K562 (cell line): ENCODE results near the gene CAPN2. TPM values are rescaled to one million over a fixed set of nuclear protein-coding genes. Genes with fewer than 3 reads are reported as not detected.

Experiments
- BCL6 ChIP-seq: fragments of 250-450 bp; sonication (Bioruptor Pico); IDR thresholded peaks from 2 replicates; pipeline ENCODE4 v1.4.0; 2020
- CCAR2 ChIP-seq: fragments of 200-400 bp; formaldehyde crosslinking; IDR thresholded peaks from 2 replicates; pipeline ENCODE4 v1.6.1; 2017; ENCODE audit warnings: mild to moderate bottlenecking, low read depth, low read length
- ESRRB ChIP-seq: fragments of 250-450 bp; sonication (Bioruptor Pico); IDR thresholded peaks from 2 replicates; pipeline ENCODE4 v1.5.0; 2020; ENCODE audit warnings: mild to moderate bottlenecking, moderate library complexity, borderline replicate concordance
- HEY1 ChIP-seq: fragments of 250-450 bp; sonication (Bioruptor Pico); IDR thresholded peaks from 2 replicates; pipeline ENCODE4 v1.5.0; 2020; ENCODE audit warnings: mild to moderate bottlenecking, moderate library complexity, borderline replicate concordance
- MEF2D ChIP-seq: conservative IDR thresholded peaks from 2 replicates; pipeline ENCODE4 v1.6.1; 2016; ENCODE audit warnings: low read depth, missing genetic modification characterization, missing compliant biosample characterization
- PML ChIP-seq: IDR thresholded peaks from 2 replicates; pipeline ENCODE4 v1.6.1; 2012; ENCODE audit warnings: low read length, inconsistent platforms
- RAD21 ChIP-seq, 2 experiments: fragments of 250-450 bp in 1 of 2; fragments of 450-650 bp in 1 of 2; sonication (Bioruptor Pico) in 1 of 2; formaldehyde crosslinking in 1 of 2; IDR thresholded peaks in 1 of 2; conservative IDR thresholded peaks in 1 of 2; 2 replicates each; pipeline versions ENCODE4 v1.4.0 to v1.8.0; 2020 to 2022; ENCODE audit warnings: mild to moderate bottlenecking in 2 of 2, moderate library complexity in 1 of 2
- RFX1 ChIP-seq: fragments of 450-650 bp; IDR thresholded peaks from 2 replicates; pipeline ENCODE4 v1.6.1; 2016; ENCODE audit warnings: mild to moderate bottlenecking, moderate library complexity
- TAL1 ChIP-seq: fragments of 450-650 bp; IDR thresholded peaks from 2 replicates; pipeline ENCODE4 v1.6.1; 2016; ENCODE audit warnings: mild to moderate bottlenecking
- ZFPM2 ChIP-seq: fragments of 250-450 bp; sonication (Bioruptor Pico); IDR thresholded peaks from 2 replicates; pipeline ENCODE4 v1.5.1; 2022; ENCODE audit warnings: mild to moderate bottlenecking
- ZNF134 ChIP-seq: fragments of 250-450 bp; sonication (Bioruptor Pico); conservative IDR thresholded peaks from 2 replicates; pipeline ENCODE4 v1.4.0; 2020
- ZNF766 ChIP-seq: fragments of 200-800 bp; sonication (Bioruptor generic); conservative IDR thresholded peaks from 2 replicates; pipeline ENCODE4 v1.6.1; 2016; ENCODE audit warnings: missing genetic modification characterization, missing compliant biosample characterization
- polyA plus RNA-seq, 8 experiments: library from polyadenylated mRNA; depleted of rRNA in 4 of 8; stranded (reverse) in 5 of 8; unstranded in 3 of 8; fragments of >200 nt; fragmentation: Nextera tagmentation in 2 of 8; fragmentation: Illumina TruSeq in 1 of 8; extraction: Ambion mirVana in 2 of 8; extraction: Trizol in 1 of 8; gene quantifications; 2 replicates each; pipeline versions ENCODE4 v1.2.1 to v1.2.3, GENCODE V29; 2011 to 2014; ENCODE audit warnings: inconsistent platforms in 1 of 8, missing spikeins in 1 of 8
- total RNA-seq, 7 experiments: library from RNA; depleted of rRNA in 6 of 7; stranded (reverse); fragments of >200 nt in 6 of 7; fragmentation: Illumina TruSeq in 2 of 7; extraction: Trizol in 2 of 7; gene quantifications; 2 replicates each; pipeline versions ENCODE4 v1.2.1 to v1.2.3, GENCODE V29; 2011 to 2021; ENCODE audit warnings: low replicate concordance in 1 of 7
- TF ChIP-seq, protein P1 (sequence below): fragments of 250-450 bp; sonication (Bioruptor Pico); IDR thresholded peaks from 2 replicates; pipeline ENCODE4 v1.8.0; 2021; ENCODE audit warnings: moderate library complexity, mild to moderate bottlenecking, inconsistent platforms
- TF ChIP-seq, protein P2 (sequence below): fragments of 450-650 bp; IDR thresholded peaks from 2 replicates; pipeline ENCODE4 v1.6.1; 2014; ENCODE audit warnings: low read depth, mild to moderate bottlenecking, moderate library complexity, borderline replicate concordance
- TF ChIP-seq, protein P3 (sequence below): fragments of 200-800 bp; sonication (Bioruptor generic); IDR thresholded peaks from 2 replicates; pipeline ENCODE4 v1.6.1; 2017; ENCODE audit warnings: missing genetic modification characterization, missing compliant biosample characterization
- TF ChIP-seq, protein P4 (sequence below): sonication (generic); formaldehyde crosslinking; IDR thresholded peaks from 2 replicates; pipeline ENCODE4 v1.8.1; 2023; ENCODE audit warnings: mild to moderate bottlenecking, missing genetic modification reagents
- TF ChIP-seq, protein P5 (sequence below): fragments of 450-650 bp; IDR thresholded peaks from one replicate; pipeline ENCODE4 v1.6.1; 2018; ENCODE audit warnings: mild to moderate bottlenecking, moderate library complexity; ENCODE audit not compliant: partially characterized antibody
- TF ChIP-seq, protein P6 (sequence below): fragments of 450-650 bp; IDR thresholded peaks from 2 replicates; pipeline ENCODE4 v1.6.1; 2017; ENCODE audit warnings: antibody characterized with exemption, mild to moderate bottlenecking

Gene CAPN2
- total and polyA plus RNA-seq, 9 of the 15 experiments (the other 6 are each of a cell fraction or from before 2014, with no cell fraction given) = 24.6 to 157 (median 101) TPM

DNA sequence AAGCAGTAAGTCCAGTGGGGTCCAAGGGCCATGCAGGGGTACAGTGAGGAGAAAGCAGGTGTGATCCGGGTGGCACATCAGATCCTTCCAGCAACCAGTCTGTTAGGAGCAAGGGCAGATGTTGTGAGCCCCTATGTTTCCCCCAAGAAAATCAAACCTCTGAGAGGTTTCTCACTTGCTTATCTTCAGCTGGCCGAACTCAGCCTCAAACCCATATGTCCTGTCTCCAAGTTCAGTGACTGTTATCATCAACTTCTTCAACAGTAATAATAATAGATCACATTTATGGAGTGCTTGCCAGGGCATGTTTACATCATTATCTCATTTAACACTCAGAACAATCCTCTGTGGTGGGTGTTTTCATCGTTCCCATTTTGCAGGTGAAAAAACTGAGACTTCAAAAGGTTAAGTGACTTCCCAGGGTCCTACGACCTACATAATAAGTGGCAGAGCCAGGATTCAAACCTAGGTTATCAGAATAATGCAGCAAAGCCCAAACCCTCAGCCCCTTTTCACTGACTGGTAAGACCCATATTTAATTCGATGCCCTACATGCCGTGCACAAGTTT lies 3.3 kb downstream of the CAPN2 start (continued):
- TF ChIP-seq, protein P1, sequence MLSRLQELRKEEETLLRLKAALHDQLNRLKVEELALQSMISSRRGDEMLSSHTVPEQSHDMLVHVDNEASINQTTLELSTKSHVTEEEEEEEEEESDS = no peak
- TF ChIP-seq, protein P2, sequence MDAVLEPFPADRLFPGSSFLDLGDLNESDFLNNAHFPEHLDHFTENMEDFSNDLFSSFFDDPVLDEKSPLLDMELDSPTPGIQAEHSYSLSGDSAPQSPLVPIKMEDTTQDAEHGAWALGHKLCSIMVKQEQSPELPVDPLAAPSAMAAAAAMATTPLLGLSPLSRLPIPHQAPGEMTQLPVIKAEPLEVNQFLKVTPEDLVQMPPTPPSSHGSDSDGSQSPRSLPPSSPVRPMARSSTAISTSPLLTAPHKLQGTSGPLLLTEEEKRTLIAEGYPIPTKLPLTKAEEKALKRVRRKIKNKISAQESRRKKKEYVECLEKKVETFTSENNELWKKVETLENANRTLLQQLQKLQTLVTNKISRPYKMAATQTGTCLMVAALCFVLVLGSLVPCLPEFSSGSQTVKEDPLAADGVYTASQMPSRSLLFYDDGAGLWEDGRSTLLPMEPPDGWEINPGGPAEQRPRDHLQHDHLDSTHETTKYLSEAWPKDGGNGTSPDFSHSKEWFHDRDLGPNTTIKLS = no peak
- TF ChIP-seq ZNF134 = no peak
- TF ChIP-seq, protein P3, sequence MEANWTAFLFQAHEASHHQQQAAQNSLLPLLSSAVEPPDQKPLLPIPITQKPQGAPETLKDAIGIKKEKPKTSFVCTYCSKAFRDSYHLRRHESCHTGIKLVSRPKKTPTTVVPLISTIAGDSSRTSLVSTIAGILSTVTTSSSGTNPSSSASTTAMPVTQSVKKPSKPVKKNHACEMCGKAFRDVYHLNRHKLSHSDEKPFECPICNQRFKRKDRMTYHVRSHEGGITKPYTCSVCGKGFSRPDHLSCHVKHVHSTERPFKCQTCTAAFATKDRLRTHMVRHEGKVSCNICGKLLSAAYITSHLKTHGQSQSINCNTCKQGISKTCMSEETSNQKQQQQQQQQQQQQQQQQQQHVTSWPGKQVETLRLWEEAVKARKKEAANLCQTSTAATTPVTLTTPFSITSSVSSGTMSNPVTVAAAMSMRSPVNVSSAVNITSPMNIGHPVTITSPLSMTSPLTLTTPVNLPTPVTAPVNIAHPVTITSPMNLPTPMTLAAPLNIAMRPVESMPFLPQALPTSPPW (CRISPR knock-in tag) = peak; percentile 2; the same call in 1 of the 2 replicates
- no peak for TF ChIP-seq ESRRB
- TF ChIP-seq RAD21 (CRISPR knock-in tag; conservative IDR thresholded peaks at IDR 0.05 in 1 of 2, IDR thresholded peaks at IDR 0.05 in 1 of 2) = no peak
- TF ChIP-seq ZNF766 (CRISPR knock-in tag) = peak; percentile 89
- no peak for TF ChIP-seq HEY1
- TF ChIP-seq PML = no peak
- TF ChIP-seq TAL1 = no peak
- no peak for TF ChIP-seq CCAR2
- no peak; the same call in 1 of the 2 replicates for TF ChIP-seq ZFPM2 (CRISPR knock-in tag)
- TF ChIP-seq BCL6 = no peak
- TF ChIP-seq, protein P4, sequence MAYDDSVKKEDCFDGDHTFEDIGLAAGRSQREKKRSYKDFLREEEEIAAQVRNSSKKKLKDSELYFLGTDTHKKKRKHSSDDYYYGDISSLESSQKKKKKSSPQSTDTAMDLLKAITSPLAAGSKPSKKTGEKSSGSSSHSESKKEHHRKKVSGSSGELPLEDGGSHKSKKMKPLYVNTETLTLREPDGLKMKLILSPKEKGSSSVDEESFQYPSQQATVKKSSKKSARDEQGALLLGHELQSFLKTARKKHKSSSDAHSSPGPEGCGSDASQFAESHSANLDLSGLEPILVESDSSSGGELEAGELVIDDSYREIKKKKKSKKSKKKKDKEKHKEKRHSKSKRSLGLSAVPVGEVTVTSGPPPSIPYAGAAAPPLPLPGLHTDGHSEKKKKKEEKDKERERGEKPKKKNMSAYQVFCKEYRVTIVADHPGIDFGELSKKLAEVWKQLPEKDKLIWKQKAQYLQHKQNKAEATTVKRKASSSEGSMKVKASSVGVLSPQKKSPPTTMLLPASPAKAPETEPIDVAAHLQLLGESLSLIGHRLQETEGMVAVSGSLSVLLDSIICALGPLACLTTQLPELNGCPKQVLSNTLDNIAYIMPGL = no peak
- TF ChIP-seq, protein P5, sequence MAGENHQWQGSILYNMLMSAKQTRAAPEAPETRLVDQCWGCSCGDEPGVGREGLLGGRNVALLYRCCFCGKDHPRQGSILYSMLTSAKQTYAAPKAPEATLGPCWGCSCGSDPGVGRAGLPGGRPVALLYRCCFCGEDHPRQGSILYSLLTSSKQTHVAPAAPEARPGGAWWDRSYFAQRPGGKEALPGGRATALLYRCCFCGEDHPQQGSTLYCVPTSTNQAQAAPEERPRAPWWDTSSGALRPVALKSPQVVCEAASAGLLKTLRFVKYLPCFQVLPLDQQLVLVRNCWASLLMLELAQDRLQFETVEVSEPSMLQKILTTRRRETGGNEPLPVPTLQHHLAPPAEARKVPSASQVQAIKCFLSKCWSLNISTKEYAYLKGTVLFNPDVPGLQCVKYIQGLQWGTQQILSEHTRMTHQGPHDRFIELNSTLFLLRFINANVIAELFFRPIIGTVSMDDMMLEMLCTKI = no peak
- no peak for TF ChIP-seq RFX1
- no peak for TF ChIP-seq MEF2D (tag)
- TF ChIP-seq, protein P6, sequence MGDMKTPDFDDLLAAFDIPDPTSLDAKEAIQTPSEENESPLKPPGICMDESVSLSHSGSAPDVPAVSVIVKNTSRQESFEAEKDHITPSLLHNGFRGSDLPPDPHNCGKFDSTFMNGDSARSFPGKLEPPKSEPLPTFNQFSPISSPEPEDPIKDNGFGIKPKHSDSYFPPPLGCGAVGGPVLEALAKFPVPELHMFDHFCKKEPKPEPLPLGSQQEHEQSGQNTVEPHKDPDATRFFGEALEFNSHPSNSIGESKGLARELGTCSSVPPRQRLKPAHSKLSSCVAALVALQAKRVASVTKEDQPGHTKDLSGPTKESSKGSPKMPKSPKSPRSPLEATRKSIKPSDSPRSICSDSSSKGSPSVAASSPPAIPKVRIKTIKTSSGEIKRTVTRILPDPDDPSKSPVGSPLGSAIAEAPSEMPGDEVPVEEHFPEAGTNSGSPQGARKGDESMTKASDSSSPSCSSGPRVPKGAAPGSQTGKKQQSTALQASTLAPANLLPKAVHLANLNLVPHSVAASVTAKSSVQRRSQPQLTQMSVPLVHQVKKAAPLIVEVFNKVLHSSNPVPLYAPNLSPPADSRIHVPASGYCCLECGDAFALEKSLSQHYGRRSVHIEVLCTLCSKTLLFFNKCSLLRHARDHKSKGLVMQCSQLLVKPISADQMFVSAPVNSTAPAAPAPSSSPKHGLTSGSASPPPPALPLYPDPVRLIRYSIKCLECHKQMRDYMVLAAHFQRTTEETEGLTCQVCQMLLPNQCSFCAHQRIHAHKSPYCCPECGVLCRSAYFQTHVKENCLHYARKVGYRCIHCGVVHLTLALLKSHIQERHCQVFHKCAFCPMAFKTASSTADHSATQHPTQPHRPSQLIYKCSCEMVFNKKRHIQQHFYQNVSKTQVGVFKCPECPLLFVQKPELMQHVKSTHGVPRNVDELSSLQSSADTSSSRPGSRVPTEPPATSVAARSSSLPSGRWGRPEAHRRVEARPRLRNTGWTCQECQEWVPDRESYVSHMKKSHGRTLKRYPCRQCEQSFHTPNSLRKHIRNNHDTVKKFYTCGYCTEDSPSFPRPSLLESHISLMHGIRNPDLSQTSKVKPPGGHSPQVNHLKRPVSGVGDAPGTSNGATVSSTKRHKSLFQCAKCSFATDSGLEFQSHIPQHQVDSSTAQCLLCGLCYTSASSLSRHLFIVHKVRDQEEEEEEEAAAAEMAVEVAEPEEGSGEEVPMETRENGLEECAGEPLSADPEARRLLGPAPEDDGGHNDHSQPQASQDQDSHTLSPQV = no peak
